Fibroblast of peridontal ligament (primary cell): ENCODE data around the gene ZMIZ2.
"Not testable (repeated sequence)": the region's sequence is repeated elsewhere in the genome, so short reads cannot be mapped to it uniquely, and the experiment has no call there.

Experiments
- DNase-seq: peaks from one replicate; pipeline ENCODE4 v3.0.0-alpha.2; 2010; ENCODE audit errors: extremely low read depth

The ZMIZ2 gene

DNA sequence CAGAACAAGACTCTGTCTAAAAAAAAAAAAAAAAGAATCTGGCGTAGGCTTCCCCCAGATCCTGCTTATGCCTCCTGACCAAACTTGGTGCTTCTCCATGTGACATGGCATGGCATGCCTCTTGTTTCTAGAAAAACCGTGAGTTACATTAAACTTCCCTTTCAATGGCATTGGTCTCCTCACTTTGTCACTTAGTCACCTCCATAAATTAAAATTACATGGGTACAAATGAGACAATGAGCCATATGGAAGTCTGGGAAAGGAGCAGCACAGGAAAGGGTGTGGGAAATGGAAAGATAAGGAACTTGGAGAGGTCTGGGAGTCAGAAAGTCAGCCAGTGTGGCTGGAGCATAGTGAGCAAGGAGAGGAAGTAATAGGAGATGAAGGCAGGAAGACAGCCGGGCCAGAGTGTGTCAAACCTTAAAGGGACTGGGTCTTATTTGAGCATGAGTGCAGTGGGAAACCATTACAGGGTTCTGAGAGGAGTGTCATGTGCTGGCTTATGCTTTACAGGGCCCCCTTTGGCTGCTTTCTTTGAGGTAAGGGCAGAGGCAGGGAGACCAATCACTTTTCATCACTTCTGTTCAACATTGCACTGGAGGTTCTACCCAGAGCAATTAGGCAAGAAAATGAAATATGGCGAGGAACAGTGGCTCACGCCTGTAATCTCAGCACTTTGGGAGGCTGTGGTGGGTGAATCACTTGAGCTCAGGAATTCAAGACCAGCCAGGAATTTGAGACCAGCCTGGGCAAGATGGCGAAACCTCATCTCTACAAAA, 21.3 kb upstream of the ZMIZ2 start:
- peak; percentile 84 for DNase-seq

DNA sequence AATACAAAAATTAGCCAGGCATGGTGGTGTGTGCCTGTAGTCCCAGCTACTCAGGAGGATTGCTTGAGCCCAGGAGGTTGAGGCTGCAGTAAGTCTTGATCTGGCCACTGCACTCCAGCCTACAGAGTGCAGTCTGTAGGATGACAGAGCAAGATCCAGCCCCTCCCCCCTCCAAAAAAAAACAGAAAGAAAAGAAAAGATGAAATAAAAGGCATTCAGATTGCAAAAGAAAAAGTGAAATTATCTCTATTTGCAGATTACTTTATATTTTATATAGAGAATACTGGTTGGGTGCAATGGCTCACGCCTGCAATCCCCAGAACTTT, 20.7 kb upstream of the ZMIZ2 start:
- no peak for DNase-seq

DNA sequence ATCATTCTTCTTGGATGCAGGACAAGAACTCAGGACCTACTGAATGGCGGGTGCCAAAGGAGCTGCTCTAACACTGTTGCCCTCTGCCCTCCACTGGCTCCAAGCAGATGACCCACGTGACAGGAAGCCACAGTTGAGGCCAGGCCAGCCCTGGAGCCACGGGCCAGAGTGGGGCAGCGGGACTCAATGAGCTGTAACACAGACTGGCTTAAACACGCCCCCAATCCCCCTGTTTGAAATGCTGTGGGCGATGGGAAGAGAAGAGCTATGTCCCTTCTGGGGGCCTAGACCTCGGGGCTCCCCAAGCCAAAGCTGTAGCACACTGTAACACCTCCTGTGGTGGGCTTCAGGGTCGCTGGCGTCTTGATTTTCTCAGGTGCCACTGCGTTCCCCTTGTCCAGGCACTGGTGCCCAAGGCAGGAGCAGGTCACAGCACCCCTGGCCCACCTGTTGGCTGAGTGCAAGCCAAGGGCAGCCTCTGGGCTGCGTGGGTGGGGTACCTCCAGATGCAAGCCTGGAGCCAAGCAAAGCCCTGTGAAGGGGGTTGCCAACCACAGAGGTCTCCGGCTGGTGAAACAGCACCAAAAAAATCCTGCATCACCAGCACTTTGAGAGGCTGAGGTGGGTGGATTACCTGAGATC, 18.6 kb upstream of the ZMIZ2 start:
- DNase-seq: no peak

DNA sequence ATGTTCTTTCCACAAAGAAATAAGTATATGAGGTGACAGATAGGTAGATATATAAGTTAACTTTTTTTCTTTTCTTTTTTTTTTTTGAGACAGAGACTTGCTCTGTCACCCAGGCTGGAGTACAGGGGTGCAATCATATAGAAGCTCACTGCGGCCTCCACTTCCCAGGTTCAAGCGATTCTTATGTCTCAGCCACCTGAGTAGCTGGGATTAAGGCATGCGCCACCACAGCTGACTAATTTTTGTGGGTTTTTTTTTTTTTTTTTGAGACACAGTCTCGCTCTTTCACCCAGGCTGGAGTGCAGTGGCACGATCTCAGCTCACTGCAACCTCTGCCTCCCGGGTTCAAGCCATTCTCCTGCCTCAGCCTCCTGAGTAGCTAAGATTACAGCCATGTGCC, 15.7 kb upstream of the ZMIZ2 start:
- DNase-seq: not testable (repeated sequence)

DNA sequence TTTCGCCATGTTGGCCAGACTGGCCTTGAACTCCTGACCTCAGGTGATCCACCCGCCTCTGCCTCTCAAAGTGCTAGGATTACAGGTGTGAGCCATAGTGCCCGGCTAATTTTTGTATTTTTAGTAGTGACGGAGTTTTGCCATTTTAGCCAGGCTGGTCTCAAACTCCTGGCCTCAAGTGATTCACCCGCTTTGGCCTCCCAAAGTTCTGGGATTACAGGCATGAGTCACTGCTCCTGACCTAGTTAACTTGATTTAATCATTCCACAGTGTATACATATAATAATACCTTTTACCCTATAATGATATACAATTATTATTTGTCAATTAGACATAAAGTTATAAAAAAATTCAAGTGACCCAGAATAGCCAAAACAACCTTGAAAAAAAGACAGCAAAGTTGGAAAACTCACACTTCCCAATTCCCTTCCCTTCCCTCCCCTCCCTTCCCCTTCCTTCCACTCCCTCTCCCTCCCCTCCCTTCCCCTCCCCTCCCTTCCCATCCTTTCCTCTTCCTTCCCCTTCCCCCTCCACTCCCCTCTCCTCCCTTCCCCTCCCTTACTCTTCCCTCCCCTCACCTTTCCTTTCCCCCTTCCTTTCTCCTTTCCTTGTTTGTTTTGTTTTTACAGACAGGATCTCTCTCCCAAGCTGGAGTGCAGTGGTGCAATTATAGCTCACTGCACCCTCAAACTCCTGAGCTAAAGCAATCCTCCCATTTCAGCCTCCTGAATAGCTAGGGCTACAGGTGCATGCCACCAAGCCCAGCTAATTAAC, 14.8 kb upstream of the ZMIZ2 start:
- peak; percentile 76 for DNase-seq

DNA sequence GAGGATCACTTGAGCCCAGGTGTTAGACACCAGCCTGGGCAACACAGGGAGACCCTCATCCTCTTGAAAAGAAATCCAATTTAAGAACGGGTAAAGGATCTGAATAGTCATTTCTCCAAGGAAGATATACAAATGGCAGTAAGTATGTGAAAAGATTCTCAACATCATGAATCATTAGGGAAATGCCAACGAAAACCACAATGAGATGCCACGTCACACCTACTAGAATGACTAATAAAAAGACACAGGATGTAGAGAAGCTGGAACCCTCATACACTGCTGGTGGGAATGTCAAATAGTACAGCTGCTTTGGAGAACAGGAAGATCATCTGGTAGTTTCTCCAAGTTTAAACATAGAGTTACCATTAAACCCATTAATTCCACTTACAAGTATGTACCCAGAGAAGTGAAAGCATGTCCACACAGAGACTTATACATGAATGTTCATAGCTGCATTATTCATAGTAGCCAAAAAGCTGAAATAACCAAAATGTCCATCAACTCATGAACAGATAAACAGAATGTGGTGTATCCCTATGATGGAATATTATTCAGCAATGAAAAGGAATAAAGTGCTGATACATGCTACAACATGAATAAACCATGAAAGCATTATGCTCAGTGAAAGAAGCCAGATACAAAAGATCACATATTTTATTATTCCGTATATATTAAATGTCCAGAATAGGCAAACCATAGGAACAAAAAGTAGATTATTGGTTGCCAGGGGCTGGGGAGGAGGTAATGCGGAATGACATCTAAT, 13.1 kb upstream of the ZMIZ2 start:
- peak; percentile 98 for DNase-seq

DNA sequence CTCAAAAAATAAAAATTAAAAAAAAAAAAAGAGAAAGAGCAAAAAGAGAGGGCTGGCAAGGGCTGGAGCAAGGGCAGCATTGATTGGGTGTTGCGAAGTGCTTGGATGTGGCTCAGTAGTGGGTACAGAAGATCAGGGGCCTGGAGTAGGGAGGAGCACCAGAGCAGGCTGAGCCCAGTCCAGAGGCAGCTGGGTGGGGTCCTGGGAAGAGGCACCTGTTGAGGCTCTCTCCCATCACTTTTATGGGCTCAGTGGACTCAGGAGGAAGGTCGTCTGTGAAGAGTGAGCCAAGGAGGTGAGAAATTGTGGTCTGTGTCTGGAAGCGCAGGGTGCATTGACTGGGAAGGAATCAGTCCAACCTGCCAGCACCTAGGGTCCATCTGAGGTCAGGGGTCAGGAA, 11.8 kb upstream of the ZMIZ2 start:
- DNase-seq: no peak

DNA sequence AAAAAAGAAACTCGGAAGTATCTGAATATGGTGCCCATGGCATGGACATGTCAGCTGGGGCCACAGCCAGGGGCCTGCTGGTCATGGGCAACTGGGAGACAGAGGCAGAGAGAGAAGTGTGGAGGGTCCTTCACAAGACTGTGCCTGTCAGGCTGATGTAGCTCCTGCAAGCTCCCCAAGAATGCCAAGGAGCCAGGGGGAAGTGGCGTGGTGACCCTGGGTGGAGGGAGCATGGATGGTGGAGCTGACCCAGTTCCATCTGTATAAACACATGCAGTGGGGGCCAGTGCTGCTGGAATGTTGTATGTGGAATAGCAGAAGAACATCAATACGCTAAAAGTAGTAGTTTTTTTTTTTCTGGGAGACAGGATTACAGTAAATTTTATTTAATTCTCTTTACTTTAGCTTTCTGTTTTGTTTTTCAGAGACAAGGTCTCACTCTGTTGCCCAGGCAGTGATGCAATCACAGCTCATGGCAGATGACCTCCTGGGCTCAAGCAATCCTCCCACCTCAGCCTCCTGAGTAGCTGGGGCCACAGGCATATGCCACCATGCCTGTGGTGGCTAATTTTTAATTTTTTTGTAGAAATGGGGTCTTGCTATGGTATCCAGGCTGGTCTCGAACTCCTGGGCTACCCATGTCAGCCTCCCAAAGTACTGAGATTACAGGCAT, 10.5 kb upstream of the ZMIZ2 start:
- DNase-seq: peak; percentile 23

DNA sequence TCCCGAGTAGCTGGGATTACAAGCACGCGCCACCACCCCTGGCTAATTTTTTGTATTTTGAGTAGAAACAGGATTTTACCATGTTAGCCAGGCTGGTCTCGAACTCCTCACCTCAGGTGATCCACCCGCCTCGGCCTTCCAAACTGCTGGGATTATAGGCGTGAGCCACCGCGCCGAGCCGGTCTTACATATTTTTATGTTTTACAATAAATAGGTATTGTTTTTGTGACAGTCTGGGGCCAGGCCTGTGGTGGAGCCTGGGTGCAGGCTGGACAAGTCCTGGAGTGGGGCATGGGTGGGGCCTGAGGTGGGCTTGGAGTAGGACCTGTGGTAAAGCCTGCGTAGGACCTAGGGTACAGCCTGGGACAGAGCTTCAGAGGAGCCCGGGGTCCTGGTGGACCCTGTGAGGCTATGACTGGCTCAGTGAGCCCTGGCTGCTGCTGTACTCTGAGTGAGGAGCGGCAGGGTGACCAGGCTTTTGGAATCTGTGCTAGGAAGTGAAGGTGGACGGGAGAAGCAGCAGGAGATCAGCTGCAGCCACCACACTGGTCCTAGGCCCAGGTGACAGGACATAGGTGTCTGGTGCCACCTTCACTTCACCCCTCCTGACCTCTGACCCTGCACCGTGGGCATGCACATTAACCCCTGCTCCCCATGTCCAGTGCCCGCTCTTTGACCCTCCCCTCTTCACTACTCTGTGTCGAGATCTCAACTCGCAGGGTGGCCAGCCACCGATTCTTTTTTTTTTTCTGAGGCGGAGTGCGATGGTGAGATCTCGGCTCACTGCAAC, 9.6 kb upstream of the ZMIZ2 start:
- no peak for DNase-seq

DNA sequence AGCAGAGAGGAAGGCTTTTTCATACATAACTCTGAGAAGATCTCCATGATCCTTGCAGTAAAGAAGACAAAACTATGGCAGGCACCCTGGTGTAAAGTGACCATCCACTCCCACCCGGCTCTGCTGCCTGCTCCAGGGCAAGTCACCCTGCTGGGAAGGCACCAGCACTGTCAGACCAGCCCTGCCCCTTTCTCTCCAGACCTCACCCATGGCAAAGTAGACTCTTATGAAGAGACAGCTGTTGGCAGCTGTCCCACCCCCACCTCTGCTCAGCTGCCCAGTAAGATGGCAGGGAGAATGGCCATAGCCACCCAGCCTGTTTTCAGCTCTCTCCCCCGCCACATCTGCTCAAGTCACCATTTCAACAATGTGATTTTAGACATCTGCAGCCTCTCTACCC, 8.6 kb upstream of the ZMIZ2 start:
- DNase-seq: no peak

DNA sequence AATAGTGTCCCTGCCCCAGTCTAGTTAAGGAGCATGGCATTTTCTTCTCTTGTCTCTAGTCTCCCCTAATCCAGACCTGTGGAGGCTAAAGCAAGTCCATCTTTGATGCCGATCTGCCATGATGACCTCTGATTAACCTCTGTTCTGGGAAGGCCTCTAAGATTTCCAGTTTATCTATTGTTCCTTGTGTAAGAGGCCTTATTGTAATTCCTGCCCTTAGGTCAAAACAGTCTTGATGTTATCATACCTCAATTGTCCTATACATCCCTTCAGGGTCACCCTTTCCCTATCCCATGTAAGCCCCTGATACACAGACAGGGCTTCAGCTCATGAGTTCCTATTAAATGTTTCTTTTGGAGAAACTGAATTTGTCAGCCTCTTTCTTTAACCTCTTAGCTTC, 4.9 kb upstream of the ZMIZ2 start:
- DNase-seq: no peak

DNA sequence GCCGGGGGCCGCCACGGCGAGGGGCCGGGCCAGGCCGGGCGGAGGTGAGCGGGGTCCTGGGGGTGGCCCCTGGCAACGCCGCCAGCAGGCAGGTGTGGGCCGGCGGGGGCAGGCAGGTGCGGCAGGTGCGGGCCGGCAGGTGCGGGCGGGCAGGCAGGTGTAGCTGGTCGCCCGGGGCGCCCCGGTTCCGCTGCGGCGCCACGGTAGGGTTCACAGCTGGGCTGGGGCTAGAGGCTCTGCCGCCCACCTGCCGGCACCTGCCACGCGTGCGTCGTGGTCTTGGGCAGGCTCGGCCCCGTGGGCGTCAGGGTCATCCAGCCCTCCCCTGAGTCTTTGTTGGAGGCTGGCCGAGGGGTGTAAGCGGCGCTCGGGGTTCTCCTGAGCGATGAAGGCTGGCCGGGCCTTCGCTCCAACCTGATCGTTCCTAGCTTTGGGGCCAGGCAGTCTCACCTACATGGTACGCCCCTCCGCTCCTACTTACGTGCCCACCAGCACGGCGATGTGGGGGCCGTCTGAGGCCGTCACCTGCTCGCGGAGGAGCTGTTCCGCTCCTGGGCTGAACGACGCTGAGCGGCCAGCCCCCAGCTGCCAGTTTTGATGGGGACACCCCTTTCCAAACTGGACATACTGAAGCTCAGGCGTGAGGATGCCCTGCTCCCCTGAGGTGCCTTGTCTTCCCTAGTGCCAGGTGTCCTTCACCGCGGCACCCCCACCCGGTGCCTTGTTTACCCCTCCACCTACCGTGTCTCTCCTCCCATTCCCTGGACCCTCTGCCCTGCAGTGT, 493 bp downstream of the ZMIZ2 start:
- no peak for DNase-seq

DNA sequence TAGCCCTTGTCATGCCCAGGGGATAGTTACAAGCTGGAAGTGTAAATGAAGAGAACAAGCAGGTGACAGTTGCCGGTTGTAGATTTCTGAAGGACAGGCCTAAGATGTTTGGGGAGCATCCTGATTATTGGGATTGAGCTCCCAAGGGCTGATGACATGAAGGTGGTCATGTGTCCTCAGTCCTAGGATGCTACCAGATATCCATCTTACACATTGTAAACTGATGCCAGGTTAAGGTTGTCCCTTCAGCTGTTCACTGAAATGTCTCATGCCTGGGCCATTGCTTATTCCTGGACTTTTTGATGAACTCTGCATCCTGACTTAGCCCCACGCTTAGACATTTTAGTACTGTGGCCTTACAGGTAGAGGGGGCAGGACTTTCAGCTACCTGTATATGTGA, 1.3 kb downstream of the ZMIZ2 start:
- DNase-seq: no peak

DNA sequence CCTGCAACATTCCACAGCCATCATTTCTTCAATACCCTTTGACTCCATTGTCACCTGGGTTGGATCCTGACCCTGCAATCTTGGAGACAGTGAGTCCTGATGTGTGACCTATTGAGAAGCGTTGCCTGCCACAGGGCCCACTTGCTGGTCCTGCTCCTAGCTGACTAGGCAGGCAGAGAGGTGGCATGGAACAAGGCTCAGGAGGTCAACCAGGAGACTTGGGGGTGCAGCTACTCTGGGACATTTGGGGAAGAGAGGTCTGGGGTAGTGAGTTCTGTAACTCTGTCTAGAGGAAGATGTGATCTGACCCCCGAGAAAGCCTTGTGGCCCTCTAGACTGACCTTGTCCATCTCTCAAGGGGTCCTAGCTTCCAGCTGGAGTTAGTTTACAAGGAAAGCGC, 1.8 kb downstream of the ZMIZ2 start:
- DNase-seq: no peak

DNA sequence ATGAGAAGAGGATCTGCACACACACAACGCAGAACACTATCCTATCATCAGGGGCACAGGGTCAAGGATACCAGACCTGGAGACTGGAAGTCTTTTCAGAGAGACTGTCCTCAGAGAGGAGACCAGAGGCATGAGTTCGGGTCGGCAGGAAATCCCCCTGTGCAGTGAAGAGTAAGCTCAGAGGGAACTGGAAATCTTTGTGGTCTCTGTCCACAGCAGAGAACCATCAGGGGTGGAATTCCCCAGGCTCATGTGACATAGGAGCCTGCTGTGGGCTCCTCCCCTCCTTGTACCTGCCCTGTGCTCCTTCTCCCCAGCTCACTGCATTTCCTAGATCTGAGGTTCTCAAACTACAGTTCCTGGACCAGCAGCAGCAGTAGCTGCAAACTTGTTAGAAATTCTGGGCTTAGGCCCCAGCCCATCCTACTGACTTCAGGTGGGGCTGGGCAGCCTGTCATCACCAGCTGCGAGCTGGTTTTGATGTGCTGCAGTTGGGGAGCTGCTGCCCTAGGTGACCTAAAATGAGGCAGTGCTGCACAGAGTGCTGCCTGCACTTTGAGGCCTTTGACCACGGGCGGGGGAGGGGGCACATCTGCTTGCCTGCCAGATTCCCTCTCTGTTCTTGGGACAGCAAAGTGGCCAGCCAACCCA, 2.4 kb downstream of the ZMIZ2 start:
- DNase-seq: no peak

DNA sequence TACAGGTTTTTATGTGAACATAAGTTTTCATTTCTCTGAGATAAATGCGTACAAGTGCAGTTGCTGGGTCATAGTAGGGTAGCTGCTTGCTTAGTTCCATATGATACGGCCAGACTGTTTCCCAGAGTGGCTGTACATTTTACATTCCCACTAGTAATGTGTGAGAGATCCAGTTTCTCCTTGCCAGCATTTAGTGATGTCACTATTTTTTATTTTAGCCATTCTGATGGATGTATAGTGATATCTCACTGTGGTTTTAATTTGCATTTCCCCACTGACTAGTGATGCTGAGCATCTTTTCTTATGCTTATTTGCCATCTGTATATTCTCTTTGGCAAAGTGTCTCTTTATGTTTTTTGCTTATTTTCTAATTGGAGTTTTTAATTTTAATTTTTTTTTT, 4.2 kb downstream of the ZMIZ2 start:
- no peak for DNase-seq

DNA sequence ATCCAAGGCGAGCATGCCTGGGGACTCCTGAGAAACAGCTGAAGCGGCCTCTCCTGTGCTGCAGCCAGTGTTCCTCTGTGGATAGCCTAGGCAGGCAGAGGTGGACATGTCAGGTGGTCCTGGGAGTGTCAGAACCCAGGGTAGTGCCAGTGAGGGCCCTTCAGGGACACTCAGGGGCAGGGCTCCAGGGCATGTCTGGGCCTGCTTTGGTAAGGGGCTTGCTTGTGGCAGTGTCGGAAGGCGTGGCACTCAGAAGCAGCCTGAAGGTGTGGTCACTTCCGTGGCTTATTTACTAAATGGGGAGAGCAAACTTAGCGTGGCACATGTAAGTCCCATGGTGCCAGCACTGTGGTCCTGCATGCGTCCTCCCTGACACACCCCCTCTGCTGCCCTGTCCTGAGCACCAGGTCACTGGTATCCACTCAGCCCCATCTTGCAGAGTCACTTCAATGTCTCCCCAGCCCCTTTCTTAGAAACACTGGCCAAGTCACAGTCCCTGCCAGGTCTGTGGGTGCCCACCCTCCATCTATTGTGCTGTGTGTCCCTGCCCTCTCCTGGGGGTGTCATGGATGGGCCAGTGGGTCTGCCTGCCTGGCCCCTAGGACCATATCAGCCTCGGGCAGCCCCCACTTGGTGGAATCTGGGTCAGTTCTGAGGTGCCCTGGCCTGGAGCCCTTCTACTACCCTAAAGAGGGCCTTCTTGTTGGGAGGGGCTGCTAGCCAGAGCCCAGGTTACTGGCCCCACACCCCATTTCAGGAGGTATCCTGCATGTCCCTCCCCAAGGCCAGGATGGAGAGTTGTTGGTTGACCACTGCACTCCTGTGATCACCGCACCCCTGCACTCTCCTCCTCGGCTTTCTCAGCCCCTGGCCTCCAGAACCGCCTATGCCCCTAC, 6.4 kb downstream of the ZMIZ2 start:
- no peak for DNase-seq
